NCI-H187 (cell line): ENCODE measurements around the gene TTC23.
A peak's percentile ranks its signal among the peaks of the same experiment; 100 is the strongest.
"Not testable (repeated sequence)": the region's sequence is repeated elsewhere in the genome, so short reads cannot be mapped to it uniquely, and the experiment has no call there.

Source experiments
- DNase-seq, 2 experiments: peaks; one replicate each; lab custom pipeline; 2025; lab: John Stamatoyannopoulos, UW

The TTC23 gene

DNA sequence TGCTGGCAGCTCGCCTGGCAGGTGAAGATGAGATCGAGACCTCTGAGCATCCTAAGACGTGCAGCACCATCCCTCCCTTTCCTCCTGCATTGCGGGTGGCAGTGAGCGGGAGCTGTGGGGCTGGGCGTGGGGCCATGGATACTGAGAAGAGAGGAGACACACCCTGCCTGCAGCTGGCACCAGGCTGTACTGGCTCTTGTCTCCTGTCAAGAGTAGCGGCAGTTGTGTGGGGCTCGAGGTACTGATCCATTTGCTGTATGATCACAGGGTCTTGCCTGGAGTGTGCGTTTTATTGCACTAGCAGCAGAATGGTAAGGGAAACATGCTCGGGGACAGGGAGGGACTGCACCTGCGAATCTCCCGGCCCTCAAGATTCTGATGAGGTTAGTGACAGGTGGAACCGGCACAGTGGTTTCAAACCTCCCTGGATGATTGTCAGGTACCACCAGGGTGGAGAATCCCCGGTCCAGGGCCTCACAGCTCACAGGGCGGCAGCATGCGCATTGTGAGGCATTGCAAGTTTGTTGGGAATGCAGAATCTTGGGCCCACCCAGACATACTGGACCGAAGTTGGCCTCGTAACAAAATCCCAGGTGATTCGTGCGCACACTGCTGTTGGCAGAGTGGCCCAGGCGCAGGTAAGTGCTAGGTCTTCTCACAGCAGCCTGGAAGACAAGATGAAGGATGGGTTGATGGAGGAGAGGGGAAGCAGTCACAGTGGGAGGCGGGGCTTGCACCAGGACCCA lies 130.4 kb downstream of the TTC23 start:
- DNase-seq: no peak

DNA sequence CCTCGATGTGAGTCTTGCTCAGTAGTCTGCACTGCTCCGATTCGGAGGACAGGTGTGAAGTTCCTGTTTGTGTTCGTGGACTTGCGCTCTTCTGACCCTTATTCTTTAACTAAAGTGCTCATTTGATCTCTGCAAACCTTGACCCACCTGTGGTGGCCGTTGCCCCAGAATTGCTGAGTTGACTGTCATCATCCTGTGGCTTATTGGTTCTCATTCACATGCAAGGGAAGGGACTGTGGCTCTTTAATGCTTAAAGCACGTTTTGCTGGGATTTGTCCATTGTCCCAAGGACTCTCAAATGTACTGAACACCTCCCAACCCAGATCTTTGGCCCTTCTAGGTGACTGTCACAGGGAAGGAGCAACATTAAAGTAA lies 131.1 kb downstream of the TTC23 start:
- DNase-seq: no peak

DNA sequence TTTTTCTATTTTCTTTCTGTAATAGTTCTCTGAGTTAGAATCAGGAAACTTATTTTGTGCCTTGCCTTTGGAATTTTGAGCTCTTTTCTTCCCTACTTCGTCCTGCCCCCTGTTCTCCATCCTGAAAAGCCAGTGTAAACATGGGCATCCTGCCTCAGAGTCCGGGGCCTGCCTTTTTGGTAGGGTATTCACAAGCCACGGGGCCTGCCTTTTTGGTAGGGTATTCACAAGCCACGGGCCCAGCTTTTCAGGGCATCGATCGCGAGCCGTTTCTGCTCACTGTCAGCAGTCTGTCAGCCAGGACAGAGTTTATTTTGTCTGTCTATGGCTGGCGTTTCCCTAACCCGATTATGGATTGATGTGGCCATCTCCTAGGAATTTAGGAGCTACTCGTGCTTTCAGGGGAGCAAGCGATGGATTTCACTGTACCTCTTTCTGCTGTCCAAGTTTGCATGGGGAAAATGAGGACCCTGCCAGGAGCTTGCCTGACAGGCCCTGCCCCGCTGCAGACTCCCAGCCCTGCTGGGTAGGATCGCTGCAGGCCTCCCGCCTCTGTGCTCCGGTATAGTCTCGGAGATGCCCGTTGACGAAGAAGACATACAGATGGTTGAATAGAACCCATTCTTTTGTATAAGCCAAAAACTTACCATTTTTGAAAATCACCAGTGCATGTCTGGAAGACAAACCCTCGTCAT lies 131.7 kb downstream of the TTC23 start:
- DNase-seq: no peak

DNA sequence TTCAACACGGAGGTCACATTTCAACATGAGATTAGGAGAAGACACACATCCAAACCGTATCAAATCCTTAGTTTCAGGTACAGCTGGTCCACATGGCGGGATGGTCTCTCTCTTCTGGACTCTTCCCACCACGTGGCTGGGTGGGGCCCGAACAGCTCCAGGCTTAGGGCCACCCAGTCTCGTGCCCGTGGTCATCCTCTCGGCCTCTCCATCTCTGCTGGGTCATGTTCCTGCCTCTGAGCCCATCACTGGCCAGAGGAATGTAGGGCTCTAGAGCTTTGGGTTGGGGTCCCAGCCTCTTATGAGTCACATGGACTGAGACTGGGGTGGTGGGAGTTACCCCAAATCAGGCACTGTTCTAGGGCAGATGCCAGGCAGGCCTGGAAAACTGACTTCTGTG lies 132.3 kb downstream of the TTC23 start:
- no peak for DNase-seq

DNA sequence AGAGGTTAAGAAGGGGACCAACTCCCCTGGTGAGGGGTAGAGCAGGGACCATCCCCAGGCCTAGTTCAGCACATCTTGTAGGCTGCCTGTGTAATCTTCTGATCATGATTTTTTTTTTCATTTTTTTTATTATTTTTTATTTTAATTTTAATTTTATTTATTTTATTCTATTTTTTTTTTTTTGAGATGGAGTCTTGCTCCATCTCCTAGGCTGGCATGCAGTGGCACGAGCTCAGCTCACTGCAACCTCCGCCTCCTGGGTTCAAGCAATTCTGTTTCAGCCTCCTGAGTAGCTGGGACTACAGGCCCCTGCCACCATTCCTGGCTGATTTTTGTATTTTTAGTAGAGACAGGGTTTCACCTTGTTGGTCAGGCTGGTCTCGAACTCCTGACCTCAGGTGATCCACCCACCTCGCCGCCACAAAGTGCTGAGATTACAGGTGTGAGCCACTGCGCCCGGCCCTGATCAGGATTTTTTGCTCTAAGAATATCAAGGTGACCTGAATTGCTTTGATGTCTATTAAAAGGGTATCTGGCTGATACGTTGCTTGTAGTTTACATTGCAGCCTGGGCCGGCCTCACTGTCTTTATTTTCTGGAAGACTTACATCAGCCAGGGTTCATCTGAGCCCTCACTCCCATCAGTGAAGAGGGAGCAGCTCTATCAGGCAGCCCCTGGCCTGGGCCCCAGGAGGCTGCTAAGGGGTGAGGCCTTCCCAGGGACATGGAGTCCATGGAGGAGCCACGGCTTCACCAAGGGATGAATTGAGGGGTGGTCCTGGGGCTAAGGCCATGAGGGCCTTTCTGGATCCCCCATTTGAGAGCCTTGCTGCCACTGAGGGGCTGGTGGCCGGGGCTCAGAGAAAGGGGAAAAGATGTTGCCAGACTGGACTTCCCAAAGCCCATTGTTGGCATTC lies 133.8 kb downstream of the TTC23 start:
- DNase-seq: no peak

DNA sequence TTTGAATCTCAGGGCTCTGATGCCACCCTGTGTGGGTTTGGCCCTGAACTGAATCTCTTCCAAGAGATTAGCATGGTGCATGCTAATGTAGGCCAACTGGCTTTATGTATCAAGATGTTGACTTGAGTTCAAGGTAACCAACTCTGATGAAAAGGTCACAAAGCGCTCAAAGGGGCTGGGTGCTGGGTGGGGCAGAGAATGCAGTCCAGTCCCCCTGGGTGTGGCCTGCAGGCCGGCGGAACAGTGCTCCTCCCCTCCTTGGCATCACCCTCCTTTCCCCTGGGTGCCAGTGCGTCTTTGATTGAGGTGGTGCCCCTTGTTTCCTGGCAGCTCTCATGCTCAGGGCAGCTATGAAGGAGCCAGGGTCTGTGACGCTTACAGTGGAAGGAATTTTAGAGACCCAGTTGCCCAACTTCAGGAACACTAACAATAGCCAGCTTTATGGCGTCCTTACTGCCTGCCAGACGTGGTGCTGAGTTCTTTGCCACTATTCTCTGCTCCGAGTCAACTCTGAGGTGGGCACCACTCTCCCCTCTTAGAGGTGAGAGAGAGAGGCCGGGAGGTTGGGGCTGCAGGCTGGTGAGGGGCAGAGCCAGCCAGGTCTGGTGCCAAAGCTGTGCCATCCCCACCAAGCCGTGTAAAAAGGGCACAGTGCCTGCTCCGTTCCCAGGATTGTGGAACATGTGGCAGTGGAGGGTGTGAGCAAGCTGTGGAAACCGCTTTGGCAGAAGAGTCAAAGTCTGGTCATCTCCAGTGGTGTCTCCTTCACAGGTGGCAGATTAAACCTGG lies 134.7 kb downstream of the TTC23 start:
- DNase-seq: no peak

DNA sequence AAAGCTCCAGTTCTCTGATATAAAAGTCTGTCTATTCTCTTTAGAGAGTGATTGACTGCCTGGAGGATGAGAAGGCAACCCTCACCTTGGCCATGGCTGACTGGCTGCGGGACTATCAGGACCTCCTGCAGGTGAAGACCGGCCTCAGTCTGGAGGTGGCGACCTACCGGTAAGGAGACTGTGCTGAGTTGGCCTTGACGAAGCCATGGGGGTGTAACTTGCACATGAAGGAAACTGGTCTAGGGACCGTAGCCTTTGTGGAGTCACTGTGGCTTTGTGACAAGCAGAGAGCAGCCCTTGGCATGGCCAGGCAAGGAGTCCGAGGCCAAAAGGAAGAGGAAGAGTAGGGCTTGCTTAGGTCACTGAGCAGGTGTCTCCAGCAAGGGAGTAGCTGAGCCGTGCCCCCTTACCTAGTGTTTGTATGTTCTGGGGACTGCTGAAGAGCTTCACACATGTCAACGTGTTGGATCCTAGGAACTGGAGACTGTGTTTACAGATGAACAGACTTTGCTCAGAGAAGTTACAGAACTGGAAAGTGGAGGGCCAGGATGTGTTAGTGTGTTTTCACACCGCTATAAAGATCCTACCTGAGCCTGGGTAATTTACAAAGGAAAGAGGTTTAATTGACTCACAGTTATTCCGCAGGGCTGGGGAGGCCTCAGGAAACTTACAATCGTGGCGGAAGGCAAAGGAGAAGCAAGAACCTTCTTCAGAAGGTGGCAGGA lies 135.7 kb downstream of the TTC23 start:
- DNase-seq: no peak

DNA sequence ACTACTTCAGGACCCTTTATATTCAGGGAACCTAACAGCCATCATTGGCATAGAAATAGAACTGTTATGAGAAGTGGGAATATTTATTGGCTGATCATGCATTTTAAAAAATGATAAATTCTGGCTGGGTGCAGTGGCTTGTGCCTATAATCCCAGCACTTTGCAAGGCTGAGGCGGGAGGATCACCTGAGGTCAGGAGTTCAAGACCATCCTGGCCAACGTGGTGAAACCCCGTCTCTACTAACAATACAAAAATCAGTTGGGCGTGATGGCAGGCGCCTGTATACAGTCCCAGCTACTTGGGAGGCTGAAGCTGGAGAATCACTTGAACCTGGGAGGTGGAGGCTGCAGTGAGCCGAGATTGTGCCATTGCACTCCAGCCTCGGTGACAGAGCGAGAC lies 137.7 kb downstream of the TTC23 start:
- DNase-seq: not testable (repeated sequence)

DNA sequence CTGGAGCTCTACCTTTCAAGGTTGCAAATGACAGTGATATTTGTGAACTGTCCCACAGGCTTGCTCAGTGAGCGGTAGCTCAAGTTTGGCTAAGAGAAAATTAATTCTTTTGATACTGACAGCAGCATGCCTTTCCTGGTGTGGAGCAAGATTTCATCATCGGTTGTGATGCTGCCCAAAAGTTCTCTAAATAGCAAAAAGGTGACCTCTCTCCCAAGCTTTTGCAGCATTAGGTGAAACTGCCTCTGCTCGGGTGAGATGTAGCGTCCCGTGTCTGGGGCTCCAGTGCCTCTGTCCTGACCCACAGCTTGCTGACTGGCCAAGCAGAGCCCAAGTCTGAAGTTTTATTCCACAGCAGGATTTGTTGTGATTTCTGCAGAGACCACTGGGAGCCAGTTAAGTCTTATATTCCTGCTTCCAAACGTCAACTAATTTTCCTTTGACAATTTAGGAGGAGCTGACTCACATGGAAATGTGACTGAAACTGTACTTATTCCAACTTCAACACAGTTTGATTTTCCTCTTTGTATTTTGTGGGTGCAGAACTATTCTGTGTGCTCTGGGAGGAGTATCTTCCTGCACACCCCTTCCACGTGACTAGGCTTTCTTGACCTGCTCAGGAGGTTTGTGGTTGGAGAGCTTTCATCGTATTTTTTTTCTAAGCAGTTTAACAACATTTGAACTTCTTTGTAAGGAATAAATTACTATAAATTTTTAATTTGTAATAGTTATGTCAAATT lies 138.6 kb downstream of the TTC23 start:
- no peak for DNase-seq

DNA sequence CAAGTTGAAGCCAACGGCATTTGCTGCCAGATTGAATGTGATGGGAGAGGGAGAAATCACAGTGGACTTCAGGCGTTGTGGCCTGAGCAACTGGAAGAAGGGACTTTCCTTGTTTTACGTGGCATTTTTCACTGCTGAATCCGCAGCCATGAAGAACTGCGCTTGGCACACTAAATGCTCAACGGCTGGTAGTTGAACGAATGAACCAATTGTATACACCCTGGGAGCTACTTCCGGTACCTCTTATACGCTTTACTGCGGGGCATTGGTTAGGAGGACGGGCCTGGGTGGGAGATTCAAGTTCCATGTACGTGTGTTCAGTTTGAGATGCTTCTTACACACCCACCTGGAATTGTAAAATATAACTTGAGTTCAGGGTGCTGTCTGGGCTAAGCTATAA lies 139.3 kb downstream of the TTC23 start:
- no peak for DNase-seq

DNA sequence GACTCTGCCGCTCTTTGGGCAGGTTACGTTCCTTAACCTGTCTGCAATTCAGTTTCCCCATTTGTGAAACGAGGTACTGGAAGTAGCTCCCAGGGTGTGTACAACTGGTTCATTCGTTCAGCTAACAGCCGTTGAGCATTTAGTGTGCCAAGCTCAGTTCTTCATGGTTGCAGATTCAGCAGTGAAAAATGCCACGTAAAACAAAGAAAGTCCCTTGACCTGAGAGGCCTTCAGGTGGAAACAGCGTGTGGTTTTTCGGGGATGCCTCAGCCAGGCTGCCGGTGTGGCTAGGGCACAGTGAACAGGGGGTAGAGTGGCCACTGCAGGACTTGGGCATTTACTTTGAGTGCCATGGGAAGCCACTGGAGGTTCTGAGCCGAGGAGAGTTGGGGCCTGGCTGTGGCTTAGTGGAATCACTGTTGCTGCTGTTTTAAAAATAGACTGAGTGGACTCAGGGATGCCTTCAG lies 139.8 kb downstream of the TTC23 start:
- no peak for DNase-seq

DNA sequence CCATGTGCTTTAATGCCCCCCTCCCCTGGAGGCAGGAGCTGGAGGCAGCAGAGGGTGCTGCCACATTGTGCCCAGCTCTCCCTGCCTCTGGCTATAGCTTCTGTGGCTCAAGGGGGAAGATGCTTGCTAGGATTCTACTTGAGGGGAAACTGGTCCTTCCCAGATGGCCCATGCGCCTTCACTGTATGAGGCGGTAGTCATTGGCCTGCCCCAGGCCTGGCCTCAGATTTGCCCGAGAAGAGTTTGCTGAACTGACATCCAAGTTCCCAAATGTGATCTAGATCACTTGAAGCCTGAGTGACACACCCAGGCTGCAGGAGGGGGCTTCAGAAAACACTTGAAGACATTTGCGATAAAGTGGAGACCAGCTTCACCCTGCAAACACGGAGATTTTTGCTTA lies 140.4 kb downstream of the TTC23 start:
- DNase-seq: no peak

DNA sequence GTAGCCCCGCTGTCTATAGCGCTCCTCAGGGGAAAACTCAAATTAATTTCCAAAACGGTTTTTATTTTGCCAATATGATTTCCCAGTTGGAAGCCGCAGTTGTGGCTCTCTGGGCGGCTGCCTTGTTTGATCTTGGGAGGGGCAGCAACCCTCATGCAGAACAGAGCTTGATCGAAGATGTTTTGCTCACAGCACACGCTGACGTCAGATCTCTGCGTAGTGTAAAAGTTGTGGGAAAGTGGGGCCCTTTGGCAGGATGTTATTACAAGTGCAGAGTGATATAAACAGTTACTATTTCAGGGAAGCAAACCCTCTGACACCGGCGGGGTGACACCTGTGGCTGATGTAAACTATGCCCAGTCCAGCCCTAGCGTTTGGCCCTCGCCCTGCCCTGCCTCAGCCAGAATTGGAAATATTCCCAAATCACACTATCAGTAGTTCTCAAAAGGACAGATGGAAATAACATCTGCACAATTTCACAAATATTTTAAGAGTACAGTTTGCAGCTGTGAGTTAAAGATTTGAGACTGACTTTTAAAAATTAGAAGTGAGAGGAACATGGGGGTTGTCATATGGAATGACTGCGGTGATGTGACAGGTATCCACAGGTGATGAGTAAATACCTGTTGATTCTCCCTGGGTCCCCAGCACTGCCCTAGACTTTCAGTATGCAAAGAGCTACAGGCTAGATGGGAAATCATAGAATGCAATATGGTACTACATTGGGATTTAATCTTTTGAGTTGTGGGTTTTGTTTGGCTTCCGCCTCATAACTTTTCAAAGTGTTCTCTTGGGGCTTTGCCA lies 142.8 kb downstream of the TTC23 start:
- DNase-seq: no peak

DNA sequence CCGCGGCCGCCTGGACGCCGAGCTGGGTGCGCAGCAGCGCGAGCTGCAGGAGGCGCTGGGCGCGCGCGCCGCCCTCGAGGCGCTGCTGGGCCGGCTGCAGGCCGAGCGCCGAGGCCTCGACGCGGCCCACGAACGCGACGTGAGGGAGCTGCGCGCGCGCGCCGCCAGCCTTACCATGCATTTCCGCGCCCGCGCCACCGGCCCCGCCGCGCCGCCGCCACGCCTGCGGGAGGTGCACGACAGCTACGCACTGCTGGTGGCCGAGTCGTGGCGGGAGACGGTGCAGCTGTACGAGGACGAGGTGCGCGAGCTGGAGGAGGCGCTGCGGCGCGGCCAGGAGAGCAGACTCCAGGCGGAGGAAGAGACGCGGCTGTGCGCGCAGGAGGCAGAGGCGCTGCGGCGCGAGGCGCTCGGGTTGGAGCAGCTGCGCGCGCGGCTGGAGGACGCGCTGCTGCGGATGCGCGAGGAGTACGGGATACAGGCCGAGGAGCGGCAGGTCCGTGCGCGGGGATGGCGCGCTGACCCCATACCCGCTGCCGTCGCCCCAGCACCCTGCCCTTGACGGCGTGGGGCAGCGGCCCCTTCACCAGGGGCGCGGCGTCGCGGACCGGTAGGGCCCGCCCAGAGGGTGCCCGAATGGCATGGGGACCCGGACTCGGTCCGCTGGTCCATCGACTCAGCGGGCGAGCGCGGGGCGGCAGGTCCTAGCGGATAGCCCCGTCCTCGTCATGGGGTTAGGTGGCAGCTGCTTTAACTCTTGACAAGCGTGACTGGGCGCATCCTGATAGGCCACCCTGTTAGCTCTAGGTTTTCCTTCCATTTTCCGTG lies 143.7 kb downstream of the TTC23 start:
- DNase-seq: no peak

DNA sequence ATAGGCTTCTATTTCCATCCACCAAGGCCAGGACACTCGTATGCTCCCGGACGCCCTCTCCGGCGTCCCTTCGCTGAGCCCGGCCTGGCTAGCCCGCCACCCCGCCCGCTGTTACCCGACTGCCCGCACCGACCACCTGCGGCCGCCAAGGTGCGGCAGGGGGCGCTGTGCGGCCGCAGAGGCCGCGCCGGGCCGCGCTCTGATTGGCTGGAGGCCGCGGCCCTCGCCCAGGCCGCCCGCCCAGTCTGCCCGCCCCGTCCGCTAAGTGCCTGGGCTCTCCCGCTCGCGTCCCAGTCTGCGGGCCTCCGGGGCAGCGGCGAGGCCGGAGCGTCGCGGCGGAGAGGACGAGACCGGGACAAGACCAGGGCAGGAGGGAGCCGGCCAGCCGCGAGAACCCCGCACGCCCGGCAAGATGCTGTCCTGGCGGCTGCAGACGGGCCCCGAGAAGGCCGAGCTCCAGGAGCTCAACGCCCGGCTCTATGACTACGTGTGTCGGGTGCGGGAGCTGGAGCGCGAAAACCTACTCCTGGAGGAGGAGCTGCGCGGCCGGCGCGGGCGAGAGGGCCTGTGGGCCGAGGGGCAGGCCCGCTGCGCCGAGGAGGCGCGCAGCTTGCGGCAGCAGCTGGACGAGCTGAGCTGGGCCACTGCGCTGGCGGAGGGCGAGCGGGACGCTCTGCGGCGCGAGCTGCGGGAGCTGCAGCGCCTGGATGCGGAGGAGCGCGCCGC lies 144.4 kb downstream of the TTC23 start, which contains the start of gene SYNM:
TSS of gene SYNM (plus strand) at position 293 of the 726 bp plus-strand sequence. CDS start at position 413, 120 bp downstream.
- peak; percentile 48 to 54 for DNase-seq

DNA sequence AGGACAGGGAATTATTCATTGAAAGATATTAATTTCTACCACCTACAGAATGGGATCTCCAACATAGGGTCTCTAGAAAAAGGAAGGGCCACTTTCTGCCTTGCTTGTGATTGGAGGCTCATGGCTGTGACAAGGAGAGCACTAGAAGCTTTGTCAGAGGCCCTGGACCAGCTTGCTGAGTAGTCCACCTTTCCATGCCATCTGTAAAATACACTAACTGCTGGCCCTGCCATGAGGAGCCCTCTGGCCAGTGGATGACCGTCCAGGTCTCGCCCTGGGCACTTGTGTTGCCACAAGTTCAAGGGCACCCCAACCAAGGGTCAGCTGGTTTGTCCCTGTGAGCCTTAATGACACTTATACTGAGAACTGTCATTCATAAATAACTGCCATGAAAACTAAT lies 146.1 kb downstream of the TTC23 start:
- no peak for DNase-seq

DNA sequence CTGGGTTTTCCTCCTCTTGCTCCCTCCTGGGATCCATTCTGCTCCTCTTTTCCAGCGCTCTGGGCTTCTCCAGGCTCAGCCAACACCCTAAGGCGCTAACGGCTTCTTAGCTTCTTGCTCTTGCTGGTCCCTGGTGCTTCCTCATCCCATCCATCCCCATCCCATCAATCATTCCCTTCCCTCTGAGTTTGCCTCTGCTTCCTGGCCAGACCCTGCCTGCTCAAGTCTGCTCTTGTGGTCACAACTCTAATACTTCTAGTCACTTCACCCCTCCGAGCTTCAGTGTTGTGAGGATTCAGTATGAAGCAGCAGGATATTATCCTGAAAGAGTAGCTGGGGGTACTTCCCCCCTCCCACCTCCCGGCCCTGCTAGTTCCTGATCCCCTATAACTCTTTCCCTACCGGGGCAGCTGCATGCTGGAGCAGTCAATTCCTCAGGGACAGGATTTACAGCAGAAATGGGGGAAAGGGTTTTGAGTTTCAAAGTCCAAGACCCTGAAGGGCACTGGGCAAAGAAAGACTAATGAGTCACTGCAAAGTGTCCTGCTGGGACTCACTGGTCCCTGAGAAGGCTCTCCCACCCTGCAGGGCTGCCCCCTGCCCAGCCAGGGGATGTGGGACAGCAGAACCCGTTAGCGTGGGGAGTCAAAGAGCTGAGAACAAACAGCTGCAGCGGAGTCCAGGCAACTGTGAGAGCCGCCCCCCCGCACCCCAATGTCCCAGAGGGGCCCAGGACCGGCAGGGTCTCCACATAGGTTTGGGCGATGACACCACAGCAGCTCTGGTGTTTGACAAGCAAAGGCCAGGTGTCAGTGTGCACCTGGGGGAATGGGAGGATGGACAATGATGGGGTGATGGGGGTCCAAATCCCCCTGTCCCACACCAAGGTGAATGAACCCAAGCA lies 146.8 kb downstream of the TTC23 start:
- DNase-seq: no peak
